ENCODE data around the gene SYT7.
A peak's percentile ranks its signal among the peaks of the same experiment; 100 is the strongest.

SYT7 gene

DNA sequence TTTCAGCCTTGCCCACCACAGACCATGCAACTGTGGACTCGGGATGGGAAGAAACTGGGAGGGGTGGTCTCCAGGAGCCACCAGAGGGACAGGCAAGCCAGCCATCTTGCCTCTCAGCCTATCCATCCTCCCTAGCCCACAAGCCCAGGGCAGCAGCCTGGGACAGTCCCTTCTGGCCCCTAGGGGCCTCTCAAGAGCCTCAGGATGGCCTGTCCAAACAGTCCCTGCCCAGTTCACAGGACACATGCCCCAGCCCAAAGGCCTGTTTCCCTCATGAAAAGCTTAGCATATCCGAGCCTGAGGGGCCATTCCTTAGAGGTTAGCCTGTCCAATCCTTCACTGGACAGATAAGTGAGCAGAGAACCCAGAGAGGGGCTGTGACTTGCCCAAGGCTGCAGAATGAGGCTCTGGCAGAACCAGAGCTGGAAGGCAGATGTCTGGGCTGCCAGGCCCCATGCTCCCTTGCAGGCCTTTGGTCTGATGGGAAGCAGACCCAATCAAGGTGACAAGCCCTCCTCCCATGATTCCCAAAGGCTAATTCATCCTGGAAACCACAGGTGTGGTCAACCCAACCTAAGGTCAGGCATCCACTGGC, 44.1 kb downstream of the SYT7 start:
- DNase-seq (ENCODE audit: low read depth in 2 of 2), result no peak

DNA sequence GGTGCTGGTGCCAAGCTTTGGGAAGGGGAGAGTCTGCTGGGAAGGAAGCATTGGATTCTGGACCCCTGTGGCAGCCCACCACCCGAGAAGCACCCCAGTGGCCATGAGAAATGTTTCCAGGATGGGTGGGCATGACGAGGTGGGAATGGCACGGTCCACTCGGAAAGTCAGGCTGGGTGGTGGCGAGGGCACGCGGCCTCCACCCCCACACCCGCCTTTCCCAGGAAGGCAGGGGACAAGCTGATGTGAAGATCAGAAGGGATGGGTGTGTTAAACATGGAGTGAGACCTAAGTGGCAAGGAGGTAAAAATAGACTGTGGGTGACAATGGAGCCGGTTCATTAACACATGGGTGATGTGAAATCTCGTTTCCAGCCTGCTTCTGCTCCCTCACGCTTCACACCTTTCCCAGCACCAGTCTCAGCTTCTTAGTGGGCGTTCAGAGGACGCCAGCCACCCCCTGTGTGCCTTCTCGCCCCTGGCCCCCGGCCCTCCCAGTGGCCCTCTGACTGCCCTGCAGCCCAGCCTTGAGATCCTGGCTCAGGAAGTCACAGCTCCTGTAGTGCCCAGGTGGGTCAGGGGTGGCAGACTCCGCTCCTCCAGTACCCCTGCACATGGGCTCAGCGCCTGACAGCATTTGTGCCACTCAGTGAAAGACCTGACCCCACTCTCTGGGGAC, 44.7 kb downstream of the SYT7 start:
- no peak for DNase-seq (ENCODE audit: low read depth in 2 of 2)

DNA sequence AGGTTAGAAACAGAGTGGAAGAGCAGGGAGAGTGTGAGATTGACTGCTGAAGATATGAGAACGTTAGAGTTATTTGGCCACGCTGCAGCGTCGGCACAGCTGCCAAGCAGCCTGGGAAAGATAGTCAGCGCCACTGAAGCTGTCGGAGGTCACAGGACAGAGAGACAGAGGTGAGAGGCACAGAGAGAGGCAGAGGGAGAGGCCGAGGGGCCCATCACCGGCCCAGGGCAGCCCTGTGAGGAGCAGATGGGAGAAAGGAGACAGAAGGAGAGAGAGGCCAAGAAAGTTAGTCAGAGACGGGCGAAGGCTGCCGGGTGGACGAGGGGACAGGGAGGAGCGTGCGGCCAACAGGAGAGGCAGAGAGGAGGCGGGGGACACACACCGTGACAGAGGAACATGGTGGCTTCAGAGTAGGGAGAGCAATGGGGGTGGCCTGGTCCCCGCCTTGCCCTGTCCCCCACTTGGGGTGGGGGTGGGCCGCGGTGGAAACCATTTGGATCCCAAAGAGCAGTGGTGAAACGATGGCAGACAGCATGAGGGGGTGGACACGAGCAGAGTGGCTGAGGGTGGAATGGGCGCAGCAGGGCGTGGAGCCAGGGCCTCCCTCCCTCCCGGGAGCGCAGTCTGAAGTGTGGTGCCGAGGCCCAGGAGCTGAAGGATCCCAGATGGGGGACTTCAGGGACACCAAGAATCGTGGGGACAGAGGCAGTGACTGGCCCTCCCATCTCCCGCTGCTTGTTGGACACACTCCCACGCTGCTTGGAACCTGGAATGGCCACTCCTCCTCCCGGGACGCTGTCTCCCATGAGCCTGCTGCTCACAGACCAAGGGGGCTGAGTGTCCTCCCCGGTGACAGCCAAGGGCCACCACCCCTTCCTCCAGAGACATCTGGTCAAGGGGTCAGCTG, 45.7 kb downstream of the SYT7 start:
- DNase-seq (ENCODE audit: low read depth in 2 of 2), result no peak

DNA sequence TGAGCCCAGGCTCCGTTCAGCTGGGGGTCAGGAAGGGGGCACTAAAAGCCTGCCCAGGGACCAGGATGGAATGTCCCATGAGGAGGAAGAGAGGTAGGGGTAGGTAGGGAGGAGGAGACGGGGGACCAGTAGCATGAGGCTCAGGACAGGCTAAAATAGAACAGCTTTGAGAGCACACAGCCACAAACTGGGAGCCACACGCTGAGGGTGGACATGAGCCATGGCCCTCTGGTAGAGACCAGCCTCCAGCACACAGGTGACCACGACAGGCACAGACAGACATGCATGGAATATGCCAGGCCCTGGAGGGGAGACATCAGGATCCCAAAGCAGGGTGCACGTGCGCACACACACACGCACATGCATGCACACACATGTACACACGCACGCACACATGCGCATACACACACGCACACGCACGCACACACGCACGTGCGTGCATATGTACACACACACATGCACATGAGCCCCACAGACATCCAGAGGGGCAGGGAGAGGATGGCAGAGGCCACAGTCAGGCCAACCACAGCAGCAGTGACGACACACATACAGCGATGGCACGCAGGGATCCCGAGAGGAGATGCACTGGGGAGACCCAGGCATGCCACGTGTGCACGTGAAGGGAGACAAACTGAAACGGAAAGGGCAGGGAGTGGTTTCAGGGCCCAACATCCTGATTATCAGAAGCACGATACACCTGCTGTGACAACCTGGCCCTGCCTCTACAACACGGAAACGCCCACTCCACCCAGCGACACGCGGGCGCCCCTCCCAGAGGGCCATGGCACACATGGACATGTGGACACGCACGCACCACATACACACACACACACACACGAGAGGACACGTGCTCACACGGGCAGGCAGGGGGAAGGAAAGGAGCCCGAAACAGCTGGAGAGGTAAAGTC, 46.6 kb downstream of the SYT7 start:
- DNase-seq (ENCODE audit: low read depth in 2 of 2), result no peak

DNA sequence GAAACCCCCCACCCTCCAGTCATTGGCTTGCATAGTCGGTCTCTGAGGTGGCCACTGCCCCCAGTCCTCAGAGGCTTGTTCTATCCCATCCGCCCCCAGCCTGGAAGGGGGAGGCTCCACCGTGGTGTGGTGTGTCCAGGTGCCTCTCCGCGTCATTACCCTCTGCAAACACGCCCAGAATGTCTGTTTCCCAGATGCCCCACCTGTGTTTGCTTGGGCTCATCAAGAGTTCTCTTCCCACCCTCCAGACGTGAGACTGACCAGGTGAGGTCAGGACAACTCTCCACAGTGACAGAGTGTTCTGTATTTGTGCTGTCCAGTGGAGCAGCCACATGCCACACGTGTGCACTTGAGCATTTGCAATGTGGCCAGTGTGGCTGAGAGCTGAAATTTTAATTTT, 47.5 kb downstream of the SYT7 start:
- no peak for DNase-seq (ENCODE audit: low read depth in 2 of 2)

DNA sequence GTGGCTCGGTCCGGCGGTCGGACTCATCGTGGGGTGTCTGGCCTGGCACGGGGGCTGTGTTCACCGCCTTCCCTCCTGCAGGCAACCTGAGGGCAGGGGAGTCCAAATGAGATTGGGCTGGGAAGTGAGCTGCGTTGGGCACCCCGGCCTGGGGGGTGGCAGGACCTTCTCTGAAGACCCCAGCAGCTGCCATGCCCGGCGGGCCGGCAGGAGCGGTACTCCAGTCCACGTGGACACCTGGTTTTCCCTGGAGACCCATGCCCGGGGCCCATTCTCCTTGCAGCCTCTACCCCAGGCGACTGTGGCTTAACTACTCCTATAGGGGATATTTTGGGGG, 47.9 kb downstream of the SYT7 start:
- DNase-seq (ENCODE audit: low read depth in 2 of 2), result no peak

DNA sequence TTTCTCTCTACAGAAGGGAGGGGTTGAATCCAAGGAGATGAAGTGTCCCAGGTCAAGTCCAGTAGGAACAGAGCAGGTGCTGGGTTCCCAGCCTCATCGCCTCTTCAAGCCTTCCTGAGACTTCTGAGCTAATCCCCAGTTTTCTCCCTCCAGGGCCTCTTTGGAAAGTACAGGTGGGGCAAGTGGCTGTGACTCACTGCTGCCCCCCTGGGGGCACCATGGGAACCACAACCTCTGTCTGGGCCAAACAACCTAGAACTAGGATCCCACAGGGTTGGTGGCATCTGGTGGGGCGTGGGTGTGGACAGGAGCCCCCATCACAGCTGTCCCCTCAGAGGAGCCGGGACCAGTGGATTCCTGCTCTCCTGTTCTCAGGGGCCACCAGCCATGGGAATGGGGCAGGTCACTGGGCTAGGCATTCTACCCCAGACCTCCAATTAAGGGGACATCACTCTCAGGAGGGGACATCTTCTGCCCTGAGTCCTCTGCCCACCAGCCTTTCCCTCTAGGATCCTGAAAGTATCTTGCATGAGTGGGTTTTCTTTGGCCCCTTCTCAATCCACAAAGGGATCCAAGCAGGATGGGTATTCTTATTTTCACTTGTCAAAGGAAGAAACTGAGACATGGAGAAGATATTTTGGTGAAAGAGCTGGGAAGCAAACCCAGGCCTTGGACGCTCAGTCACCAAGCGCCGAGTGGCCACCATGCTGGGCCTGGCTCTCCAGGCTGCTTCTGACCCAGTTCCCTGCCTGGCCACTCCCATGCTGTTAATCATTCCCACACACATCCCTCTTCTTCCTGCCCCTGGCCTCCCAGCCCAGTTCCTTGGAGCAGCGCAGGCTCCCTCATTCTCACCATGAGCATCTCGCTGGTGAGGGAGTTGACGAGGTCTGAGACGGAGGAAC, 48.5 kb downstream of the SYT7 start:
- DNase-seq (ENCODE audit: low read depth in 2 of 2), result no peak

DNA sequence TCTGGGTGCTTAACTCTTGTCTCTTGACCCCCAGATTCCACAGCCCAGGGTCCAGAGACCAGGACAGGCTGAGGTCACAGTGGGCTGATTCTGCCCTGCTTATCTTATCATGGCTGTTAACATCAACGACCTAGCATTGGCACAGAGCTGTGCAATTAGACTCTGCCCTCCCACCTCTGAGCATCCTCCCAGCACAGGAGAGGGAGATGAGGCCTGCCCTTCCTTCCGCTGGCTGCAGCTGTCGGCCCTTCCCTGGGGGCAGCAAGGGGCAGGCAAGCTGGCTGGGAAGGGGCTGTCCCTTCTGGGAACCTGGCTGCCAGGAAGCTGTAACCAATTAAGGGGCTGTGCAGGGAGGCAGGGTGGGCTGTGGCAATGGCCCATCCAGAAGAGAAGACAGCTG, 49.8 kb downstream of the SYT7 start:
- no peak for DNase-seq (ENCODE audit: low read depth in 2 of 2)

DNA sequence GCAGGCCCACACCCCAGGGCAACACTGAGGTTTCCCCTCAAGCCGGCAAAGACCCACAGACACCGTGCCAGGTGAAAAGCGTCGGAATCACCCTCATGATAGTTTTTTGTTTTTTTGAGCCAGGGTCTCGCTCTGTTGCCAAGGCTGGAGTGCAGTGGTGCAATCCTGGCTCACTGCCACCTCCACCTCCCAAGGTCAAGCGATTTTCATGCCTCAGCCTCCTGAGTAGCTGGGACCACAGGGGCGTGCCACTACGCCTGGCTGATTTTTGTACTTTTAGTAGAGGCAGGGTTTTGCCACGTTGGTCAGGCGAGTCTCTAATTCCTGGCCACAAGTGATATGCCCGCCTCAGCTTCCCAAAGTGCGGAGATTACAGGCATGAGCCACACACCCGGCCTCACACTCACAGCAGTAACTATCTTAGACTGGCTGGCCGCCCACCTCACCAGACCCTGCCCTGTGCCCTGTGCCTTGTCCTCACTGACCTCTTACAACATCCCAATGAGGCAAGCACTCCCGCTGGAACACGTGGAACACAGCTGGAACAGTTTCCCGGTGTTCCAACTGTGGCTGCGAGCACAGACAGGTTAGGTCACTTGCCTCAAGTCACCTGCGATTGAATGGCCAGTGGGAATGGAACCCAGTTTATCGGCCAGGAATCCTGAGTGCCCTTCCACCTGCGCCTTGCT, 51.2 kb downstream of the SYT7 start:
- DNase-seq (ENCODE audit: low read depth in 2 of 2), result no peak

DNA sequence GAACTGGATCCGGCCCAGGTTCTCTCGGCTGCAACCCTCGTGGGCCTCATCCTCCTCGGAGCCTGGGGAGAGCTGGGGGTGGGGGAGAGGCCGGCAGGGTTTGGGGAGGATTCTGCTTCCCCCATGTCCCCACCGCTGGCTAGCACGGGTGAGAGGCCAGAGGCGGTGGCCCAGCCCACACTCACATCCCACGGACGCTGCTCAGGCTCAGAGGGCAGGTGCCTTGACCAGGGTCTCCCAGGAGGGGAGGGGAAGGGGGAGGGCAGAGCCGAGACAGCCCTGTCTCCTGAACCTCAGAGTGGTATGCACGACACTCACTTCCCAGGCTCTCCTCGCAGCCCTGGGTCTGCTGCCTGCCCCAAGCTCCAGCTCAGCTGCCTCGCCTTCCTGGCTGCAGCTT, 52.8 kb downstream of the SYT7 start:
- DNase-seq (ENCODE audit: low read depth in 2 of 2), result no peak

DNA sequence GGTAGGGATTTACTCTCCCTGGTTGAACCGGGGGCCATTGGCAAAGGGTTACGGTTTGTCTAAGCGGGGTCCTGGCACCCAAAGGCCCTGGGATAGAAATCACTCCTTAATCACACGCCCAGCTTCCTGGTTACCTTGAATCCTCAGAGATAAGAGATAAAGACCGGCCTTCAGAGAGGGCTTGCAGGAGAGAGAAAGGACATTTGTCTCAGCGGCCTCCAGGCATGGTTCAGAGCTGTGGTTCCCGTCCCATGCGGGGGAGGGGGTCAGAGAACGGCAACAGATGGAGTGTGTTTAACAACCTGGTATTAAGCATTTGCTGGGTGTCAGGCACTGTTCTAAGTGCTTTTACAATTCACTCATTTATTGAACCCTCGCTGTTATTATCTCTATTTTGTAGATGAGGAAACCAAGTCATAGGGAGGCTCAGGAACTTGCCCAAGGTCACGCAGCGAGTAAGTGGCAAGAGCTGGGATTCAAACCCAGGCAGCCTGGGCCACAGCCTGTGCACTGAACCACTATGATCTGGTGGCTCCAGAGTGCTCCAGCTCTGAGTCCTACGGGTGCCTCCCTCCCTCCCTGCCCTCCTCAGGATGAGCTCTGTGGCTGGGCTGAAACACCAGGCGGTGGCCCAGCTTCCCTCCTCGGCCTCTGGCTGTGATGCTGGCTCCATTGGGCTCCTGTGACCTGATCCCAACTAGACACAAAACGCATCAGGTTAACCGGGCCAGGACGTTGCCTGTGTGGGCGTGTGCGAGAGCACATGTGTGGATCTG, 53.7 kb downstream of the SYT7 start:
- no peak for DNase-seq (ENCODE audit: low read depth in 2 of 2)

DNA sequence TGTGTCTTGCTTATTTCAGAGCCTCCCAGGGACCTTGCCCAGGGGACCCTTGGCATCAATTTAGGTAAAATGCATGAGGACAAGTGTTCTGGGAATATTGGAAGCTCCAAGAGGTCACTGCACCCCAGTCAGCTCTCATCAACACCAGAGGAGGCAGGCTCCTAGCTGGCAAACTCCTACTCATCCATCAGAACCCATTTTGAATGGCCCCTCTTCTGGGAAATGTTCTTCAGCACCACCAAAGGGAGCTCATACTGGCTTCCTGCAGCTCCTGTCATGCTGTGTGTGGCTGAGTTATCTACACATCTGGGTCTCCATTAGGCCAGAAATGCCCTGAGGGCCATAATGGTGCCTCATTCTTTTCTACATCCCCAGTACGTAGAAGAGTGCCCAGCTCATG, 54.6 kb downstream of the SYT7 start:
- no peak for DNase-seq (ENCODE audit: low read depth in 2 of 2)

DNA sequence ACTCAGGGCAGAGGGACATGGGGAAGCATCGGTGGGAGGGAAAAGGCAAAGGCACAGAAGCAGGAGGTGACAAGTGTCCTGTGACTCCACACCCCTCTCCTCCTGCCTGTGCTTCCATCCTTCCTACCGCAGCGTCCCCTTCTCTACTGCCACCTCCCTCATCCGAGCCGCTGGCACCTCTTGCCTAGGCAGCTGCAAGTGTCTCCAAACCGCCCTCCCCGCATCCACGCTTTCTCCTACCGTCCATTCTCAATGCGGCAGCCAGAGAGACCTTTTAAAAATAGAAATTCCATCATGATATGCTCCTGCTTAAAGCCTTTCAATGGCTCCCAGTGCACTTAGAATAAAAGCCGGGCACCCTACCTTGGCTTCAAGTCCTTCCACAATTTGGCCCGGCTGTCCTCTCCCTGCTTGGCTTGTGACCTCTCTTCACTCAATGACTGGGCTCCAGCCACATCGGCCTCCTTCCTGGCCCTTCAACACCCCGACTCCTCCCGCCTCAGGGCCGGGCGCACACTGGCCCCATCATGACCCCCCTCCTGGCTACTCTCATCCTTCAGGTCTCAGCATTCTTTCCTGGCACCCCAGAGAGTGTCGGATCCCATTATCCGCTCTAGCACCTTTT, 55.8 kb downstream of the SYT7 start:
- DNase-seq (ENCODE audit: low read depth in 2 of 2), result no peak

DNA sequence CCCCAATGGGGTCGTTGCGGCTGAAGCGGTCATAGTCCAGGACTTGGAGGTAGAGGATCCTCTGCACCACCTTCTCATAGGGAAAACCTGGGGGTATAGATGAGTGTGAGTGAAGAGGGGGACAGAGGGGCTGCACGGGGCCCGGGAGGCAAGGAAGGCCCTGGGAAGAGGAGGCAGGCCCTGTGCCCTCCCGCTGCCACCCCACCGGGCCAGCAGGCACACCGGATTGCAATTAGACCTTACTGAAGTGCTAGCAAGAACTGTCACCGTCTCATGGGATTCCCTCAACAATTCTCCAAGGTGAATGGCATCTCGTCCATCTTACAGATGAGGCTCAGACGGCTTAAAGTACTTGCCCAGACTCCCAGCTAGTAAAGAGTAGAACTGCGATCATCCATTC, 56.4 kb downstream of the SYT7 start:
- no peak for DNase-seq (ENCODE audit: low read depth in 2 of 2)

DNA sequence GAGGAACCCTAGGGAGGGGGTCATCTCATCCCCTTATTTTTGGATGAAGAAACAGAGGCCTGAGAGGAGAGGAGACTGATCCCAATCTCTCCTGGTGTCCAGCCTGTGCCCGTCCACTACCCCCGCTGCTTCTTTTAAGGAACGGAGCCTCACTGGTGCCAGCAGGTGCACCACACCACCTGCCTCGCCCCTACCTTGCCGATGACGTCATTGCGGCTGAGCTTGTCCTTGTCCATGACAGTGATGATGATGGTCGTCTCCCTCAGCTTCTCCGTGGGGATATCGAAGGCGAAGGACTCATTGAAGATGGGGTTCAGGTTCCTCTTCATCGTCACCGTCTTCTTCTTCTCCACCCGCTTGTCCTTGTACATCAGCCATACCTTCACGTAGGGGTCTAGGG, 58.0 kb downstream of the SYT7 start:
- DNase-seq (ENCODE audit: low read depth in 2 of 2), result no peak

DNA sequence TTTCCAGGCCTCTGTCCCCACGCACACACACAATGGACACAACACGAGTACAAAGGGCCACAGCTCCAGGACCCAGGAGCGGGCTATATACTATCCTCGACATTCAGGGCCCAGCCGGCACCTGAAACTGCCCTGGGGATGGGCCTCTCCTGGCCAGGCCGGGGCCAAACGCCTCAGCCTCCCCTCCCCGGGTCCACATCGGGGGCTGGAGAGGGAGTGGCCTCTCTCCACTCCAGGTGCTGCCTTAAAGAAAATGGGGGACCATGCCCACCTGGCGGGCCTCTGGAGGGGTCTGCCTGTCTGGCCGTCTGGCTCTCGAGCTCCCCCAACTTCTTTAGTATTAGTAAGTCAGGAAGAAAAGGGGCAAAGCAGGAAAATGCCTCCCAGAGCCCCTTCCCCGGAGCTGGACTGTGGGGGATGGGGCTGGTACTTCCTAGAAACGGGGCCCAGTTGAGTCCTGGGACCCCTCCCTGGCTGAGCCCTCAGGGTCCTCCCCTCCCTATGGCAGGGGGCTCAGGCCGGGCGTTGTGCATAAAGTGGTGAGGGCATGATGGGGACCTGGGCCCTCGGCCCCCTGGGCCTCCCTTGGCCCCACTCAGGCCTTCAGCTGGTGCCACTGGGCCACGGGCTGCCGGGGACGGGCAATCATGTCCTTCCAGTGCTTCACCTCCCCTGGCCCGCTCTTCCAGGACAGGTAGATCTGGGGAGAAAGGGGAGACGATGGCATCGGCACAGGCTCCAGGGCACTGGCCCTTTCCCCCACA, 62.7 kb downstream of the SYT7 start:
- no peak for DNase-seq (ENCODE audit: low read depth in 2 of 2)

DNA sequence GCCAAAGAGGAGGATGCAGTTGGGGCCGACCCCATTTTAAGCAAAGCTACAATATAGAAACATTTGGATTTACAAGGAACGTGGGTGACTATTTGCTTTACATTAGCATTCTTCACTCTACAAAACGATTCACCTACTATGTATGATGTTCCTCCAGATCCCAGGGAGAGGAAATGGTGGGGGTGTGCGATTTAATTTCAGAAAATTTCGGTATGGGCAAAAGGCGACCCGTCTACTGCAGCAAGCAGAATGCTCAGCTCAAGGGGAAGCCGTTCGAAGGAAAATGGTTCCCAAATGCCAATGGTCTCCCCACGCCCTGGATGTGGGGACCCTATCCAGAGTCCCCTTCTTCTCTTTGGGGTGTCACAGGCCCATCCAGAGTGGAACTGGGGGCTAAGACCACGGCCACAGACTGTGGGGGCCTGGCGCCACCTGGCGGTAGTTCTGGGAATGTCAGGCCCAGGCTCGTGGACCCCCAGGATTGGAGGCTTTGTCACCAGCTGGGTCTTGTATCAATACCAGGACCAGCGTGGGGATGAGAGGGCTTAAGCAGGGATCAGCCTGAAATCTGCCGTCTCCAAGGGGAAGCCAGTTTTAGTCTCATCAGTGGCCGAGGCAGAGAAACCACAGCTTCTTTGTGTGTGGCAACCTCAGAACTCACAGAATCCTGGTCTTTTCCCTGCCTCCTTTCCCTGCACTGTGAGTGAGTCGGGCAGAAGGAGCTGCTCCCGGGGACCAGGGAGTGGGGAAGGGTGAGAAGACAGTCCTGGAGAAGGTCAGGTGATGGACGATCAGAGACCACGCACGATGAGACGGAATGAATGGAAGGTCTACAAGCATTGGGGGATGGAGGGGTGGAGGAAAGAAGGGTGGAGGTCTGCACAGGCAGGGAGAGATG, 64.0 kb downstream of the SYT7 start:
- peak; percentile 24 to 41 for DNase-seq (ENCODE audit: low read depth in 2 of 2)

Data from stimulated activated CD8-positive, alpha-beta memory T cell treated with anti-CD3 and anti-CD28 coated beads, Interleukin-2, amount 100 ng/mL, for 1 hour (primary cell).